H9 (cell line): ENCODE measurements around the gene FAM53A. TPM values are rescaled to one million over a fixed set of nuclear protein-coding genes. Genes with fewer than 3 reads are reported as not detected.

Experiments used
- DNase-seq: peaks from one replicate; pipeline ENCODE4 v3.0.0-alpha.2; 2017
- H2AFZ ChIP-seq: one replicate; pipeline ENCODE4 v1.6.1; 2013; ENCODE audit warnings: mild to moderate bottlenecking, low read length, control low read depth, moderate library complexity
- H2AK5ac ChIP-seq: 2 replicates; pipeline ENCODE4 v1.6.1; 2013; ENCODE audit warnings: low read length, control low read depth, mixed read lengths; ENCODE audit not compliant: insufficient read length
- H2BK120ac ChIP-seq: one replicate; pipeline ENCODE4 v1.6.1; 2013; ENCODE audit warnings: low read depth, mild to moderate bottlenecking, low read length, control low read depth, inconsistent platforms; ENCODE audit not compliant: poor library complexity, severe bottlenecking
- H2BK12ac ChIP-seq: 2 replicates; pipeline ENCODE4 v1.6.1; 2013; ENCODE audit warnings: low read length, control low read depth, mixed read lengths, low read depth; ENCODE audit not compliant: insufficient read length
- H2BK15ac ChIP-seq: 2 replicates; pipeline ENCODE4 v1.6.1; 2013; ENCODE audit warnings: low read depth, low read length, control low read depth
- H2BK20ac ChIP-seq: one replicate; pipeline ENCODE4 v1.6.1; 2013; ENCODE audit warnings: low read depth, mild to moderate bottlenecking, low read length, control low read depth, inconsistent platforms; ENCODE audit not compliant: poor library complexity, severe bottlenecking
- H2BK5ac ChIP-seq: 2 replicates; pipeline ENCODE4 v1.6.1; 2013; ENCODE audit warnings: low read length, control low read depth, mixed read lengths; ENCODE audit not compliant: insufficient read length
- H3K14ac ChIP-seq: 2 replicates; pipeline ENCODE4 v1.6.1; 2013; ENCODE audit warnings: low read length, control low read depth; ENCODE audit not compliant: insufficient read depth
- H3K18ac ChIP-seq: 2 replicates; pipeline ENCODE4 v1.6.1; 2013; ENCODE audit warnings: low read depth, mild to moderate bottlenecking, mixed read lengths, low read length, control low read depth; ENCODE audit not compliant: insufficient read length
- H3K23ac ChIP-seq: 2 replicates; pipeline ENCODE4 v1.6.1; 2013; ENCODE audit warnings: low read length, control low read depth, mixed read lengths, low read depth; ENCODE audit not compliant: insufficient read length
- H3K23me2 ChIP-seq: 2 replicates; pipeline ENCODE4 v1.6.1; 2013; ENCODE audit warnings: low read depth, mild to moderate bottlenecking, mixed read lengths, low read length, control low read depth; ENCODE audit not compliant: insufficient read length, poor library complexity, severe bottlenecking
- H3K27ac ChIP-seq: 2 replicates; pipeline ENCODE4 v1.5.1; 2013; ENCODE audit warnings: low read length, control low read depth, mixed read lengths, low read depth; ENCODE audit not compliant: insufficient read length
- H3K27me3 ChIP-seq: 2 replicates; pipeline ENCODE4 v1.6.1; 2013; ENCODE audit warnings: low read length, control low read depth, inconsistent platforms; ENCODE audit not compliant: insufficient read depth
- H3K4ac ChIP-seq: 2 replicates; pipeline ENCODE4 v1.6.1; 2013; ENCODE audit warnings: low read depth, mild to moderate bottlenecking, control low read depth, inconsistent platforms, low read length, moderate library complexity
- H3K4me1 ChIP-seq: 2 replicates; pipeline ENCODE4 v1.6.1; 2013; ENCODE audit warnings: low read length, control low read depth, inconsistent platforms; ENCODE audit not compliant: insufficient read depth
- H3K4me2 ChIP-seq: 2 replicates; pipeline ENCODE4 v1.6.1; 2013; ENCODE audit warnings: low read length, control low read depth, mixed read lengths; ENCODE audit not compliant: insufficient read length, insufficient read depth
- H3K56ac ChIP-seq: 2 replicates; pipeline ENCODE4 v1.6.1; 2013; ENCODE audit warnings: low read depth, mild to moderate bottlenecking, mixed read lengths, low read length, control low read depth; ENCODE audit not compliant: insufficient read length
- H3K79me1 ChIP-seq: 2 replicates; pipeline ENCODE4 v1.6.1; 2013; ENCODE audit warnings: low read depth, mild to moderate bottlenecking, moderate library complexity, low read length, control low read depth, inconsistent platforms; ENCODE audit not compliant: insufficient read depth, poor library complexity, severe bottlenecking
- H3K79me2 ChIP-seq: 2 replicates; pipeline ENCODE4 v1.6.1; 2013; ENCODE audit warnings: low read length, control low read depth, inconsistent platforms; ENCODE audit not compliant: insufficient read depth
- H3K9ac ChIP-seq: 2 replicates; pipeline ENCODE4 v1.6.1; 2013; ENCODE audit warnings: low read length, control low read depth, mixed read lengths; ENCODE audit not compliant: insufficient read length; ENCODE audit errors: extremely low read depth
- H3K9me3 ChIP-seq: one replicate; pipeline ENCODE4 v1.6.1; 2013; ENCODE audit warnings: low read depth, low read length, inconsistent platforms; ENCODE audit not compliant: control insufficient read depth
- H3T11ph ChIP-seq: one replicate; pipeline ENCODE4 v1.6.1; 2013; ENCODE audit warnings: mild to moderate bottlenecking, low read length, control low read depth, inconsistent platforms
- H4K20me1 ChIP-seq: one replicate; pipeline ENCODE4 v1.6.1; 2013; ENCODE audit not compliant: control insufficient read depth, insufficient read length, insufficient read depth
- H4K5ac ChIP-seq: 2 replicates; pipeline ENCODE4 v1.6.1; 2013; ENCODE audit warnings: low read depth, mild to moderate bottlenecking, mixed read lengths, low read length, control low read depth; ENCODE audit not compliant: insufficient read length
- H4K8ac ChIP-seq: replicated peaks from 2 replicates; pipeline ENCODE4 v1.6.1; 2013; ENCODE audit warnings: low read length, control low read depth, mixed read lengths, low read depth; ENCODE audit not compliant: insufficient read length
- H4K91ac ChIP-seq: 2 replicates; pipeline ENCODE4 v1.6.1; 2013; ENCODE audit warnings: low read depth, mild to moderate bottlenecking, moderate library complexity, mixed read lengths, low read length, control low read depth; ENCODE audit not compliant: insufficient read length
- H3K27ac Mint-ChIP-seq, 3 experiments: 2 replicates in 2 of 3; 3 replicates in 1 of 3; pipeline ENCODE4 v1.8.0; 2020 to 2021; ENCODE audit warnings: mixed read lengths in 3 of 3, mild to moderate bottlenecking in 1 of 3, moderate library complexity in 1 of 3
- H3K27me3 Mint-ChIP-seq: 2 replicates; pipeline ENCODE4 v1.8.0; 2021; ENCODE audit warnings: low read depth, mild to moderate bottlenecking, moderate library complexity, mixed read lengths
- H3K36me3 Mint-ChIP-seq, 3 experiments: 2 replicates in 2 of 3; 3 replicates in 1 of 3; pipeline ENCODE4 v1.8.0; 2020 to 2021; ENCODE audit warnings: low read depth in 3 of 3, mixed read lengths in 3 of 3; ENCODE audit not compliant: insufficient read depth in 1 of 3
- H3K4me1 Mint-ChIP-seq, 2 experiments: 2 replicates each; pipeline ENCODE4 v1.8.0; 2020; ENCODE audit warnings: mixed read lengths in 2 of 2
- H3K4me3 Mint-ChIP-seq, 2 experiments: 2 replicates in 1 of 2; 3 replicates in 1 of 2; pipeline ENCODE4 v1.8.0; 2020 to 2021; ENCODE audit warnings: mild to moderate bottlenecking in 2 of 2, mixed read lengths in 2 of 2, moderate library complexity in 1 of 2
- H3K9me3 Mint-ChIP-seq, 2 experiments: 2 replicates in 1 of 2; 3 replicates in 1 of 2; pipeline ENCODE4 v1.8.0; 2020; ENCODE audit warnings: mild to moderate bottlenecking in 2 of 2, mixed read lengths in 2 of 2, moderate library complexity in 1 of 2
- WGBS: extraction: QIAGEN DNeasy Blood & Tissue Kit; methylation state at CpG from one replicate; pipeline ENCODE4 v1.1.7; 2013; ENCODE audit warnings: missing lambda C conversion rate, low lambda C conversion rate, mixed read lengths; ENCODE audit not compliant: insufficient read length; ENCODE audit errors: extremely low coverage; 5-methylcytosine and 5-hydroxymethylcytosine counted together
- total RNA-seq: library from RNA; stranded (reverse); gene quantifications from 2 replicates; pipeline ENCODE4 v1.2.1, GENCODE V29; 2021
- TF ChIP-seq, protein P1 (sequence below): fragments of 200-600 bp; sonication (generic); conservative IDR thresholded peaks from 3 replicates; pipeline ENCODE4 v1.8.0; 2021; ENCODE audit warnings: antibody characterized with exemption, mild to moderate bottlenecking

Gene FAM53A
- total RNA-seq, 1 experiment from 2014 or later: 2.4 TPM

DNA sequence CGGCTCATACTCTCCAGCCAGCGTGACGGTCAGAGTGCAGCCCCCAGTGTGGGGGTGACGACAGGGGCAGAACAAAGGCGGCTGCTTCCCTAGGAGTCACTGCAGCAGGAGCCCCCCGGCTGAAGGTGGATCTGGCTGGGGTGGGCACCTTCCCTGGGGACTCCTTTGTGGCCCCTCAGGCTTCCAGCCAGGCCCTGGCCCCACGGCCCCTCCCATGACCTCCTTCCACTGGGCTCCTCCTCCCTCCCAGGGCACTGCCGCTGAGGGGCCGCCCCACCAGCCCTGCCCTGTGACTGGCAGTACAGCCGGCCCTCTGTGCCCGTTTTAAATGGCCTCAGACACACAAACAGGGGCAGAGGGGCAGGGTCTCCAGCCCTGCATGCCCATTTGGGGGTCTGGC lies 61.9 kb downstream of the FAM53A start:
- no peak overlapping the region for H3K56ac ChIP-seq
- no peaks in the 10 kb centered on the region for H3K9me3 ChIP-seq
- no peak overlapping the region for H2BK15ac ChIP-seq
- H4K20me1 ChIP-seq: no peaks in the 10 kb centered on the region
- Mint-ChIP-seq H3K27ac (peak overlapping the region in 2 of 3 experiments; percentile 39 to 78; a peak in 1 of 7 replicates), H3K4me3 (no peak overlapping the region), H3K27me3 (no peaks in the 10 kb centered on the region; the same call in 1 of the 2 replicates), H3K36me3 (no peaks in the 10 kb centered on the region; a peak in 2 of 7 replicates), H3K9me3 (peaks cover 6 to 23% of the 10 kb centered on the region in 2 experiments; a peak in 3 of 5 replicates), H3K4me1 (no peaks in the 10 kb centered on the region)
- DNase-seq: no peak
- no peak overlapping the region for H3K4me2 ChIP-seq
- no peak overlapping the region for H2BK20ac ChIP-seq
- no peak overlapping the region for H3K4ac ChIP-seq
- H3K9ac ChIP-seq: no peak overlapping the region
- no peak overlapping the region for H2BK5ac ChIP-seq
- no peak overlapping the region for H4K5ac ChIP-seq
- H2BK12ac ChIP-seq: no peak overlapping the region
- H3T11ph ChIP-seq: no peak overlapping the region
- H3K27ac ChIP-seq: no peak overlapping the region
- H3K14ac ChIP-seq: peak overlapping the region; percentile 72; the same call in 1 of the 2 replicates
- H3K23me2 ChIP-seq: no peaks in the 10 kb centered on the region
- no peak overlapping the region for H4K91ac ChIP-seq
- H3K4me1 ChIP-seq: no peaks in the 10 kb centered on the region
- H2BK120ac ChIP-seq: no peak overlapping the region
- H3K27me3 ChIP-seq: no peaks in the 10 kb centered on the region
- no CpG with 5 or more reads among the region's 11 CpGs for WGBS
- H3K79me2 ChIP-seq: no peaks in the 10 kb centered on the region
- no peak overlapping the region for H3K18ac ChIP-seq
- no peaks in the 10 kb centered on the region for H3K79me1 ChIP-seq
- H3K23ac ChIP-seq: no peak overlapping the region
- no peak overlapping the region for H2AFZ ChIP-seq
- no peak overlapping the region for H2AK5ac ChIP-seq
- TF ChIP-seq, protein P1, sequence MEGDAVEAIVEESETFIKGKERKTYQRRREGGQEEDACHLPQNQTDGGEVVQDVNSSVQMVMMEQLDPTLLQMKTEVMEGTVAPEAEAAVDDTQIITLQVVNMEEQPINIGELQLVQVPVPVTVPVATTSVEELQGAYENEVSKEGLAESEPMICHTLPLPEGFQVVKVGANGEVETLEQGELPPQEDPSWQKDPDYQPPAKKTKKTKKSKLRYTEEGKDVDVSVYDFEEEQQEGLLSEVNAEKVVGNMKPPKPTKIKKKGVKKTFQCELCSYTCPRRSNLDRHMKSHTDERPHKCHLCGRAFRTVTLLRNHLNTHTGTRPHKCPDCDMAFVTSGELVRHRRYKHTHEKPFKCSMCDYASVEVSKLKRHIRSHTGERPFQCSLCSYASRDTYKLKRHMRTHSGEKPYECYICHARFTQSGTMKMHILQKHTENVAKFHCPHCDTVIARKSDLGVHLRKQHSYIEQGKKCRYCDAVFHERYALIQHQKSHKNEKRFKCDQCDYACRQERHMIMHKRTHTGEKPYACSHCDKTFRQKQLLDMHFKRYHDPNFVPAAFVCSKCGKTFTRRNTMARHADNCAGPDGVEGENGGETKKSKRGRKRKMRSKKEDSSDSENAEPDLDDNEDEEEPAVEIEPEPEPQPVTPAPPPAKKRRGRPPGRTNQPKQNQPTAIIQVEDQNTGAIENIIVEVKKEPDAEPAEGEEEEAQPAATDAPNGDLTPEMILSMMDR: no peak
- no peak overlapping the region for H4K8ac ChIP-seq
